GM13977 (cell line): ENCODE measurements around the gene IGF2BP1.

Experiments
- DNase-seq: peaks from one replicate; pipeline ENCODE4 v3.0.0; 2012; ENCODE audit warnings: low spot score
- CTCF ChIP-seq: IDR thresholded peaks from 2 replicates; pipeline ENCODE4 v1.5.1; 2012; ENCODE audit warnings: mild to moderate bottlenecking, control low read depth; ENCODE audit not compliant: insufficient read depth; ENCODE audit errors: extremely low read depth, missing control alignments
- in situ Hi-C: fragments of 300-500 bp; cut with MboI; formaldehyde crosslinking; loops from one replicate; pipeline ENCODE4 v1.12.0; 2022; ENCODE audit warnings: low sequenced_read_pairs, low pct_unique_long_range_greater_than_20kb, mixed read lengths, inconsistent platforms; ENCODE audit not compliant: unreplicated experiment

Gene IGF2BP1

DNA sequence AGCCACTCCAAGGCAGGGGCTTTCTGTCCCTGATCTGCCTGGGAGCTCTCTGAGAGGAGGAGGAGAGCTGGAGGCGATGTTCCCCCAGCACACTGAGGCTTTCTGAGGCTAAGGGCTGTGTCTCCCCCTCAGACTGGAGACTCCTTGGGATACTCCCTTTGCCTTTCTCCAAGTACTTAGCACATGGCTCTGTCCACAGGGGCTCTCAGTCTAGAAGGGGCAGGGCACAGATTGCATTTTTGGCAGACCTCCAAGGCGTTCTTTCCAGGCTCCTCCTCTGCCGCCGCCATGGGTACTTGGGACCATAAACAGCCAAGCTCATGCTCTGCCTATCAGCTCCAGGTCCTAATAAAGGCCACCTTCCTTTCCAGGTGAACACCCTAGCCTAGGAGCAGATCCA, 27.0 kb upstream of the IGF2BP1 start:
- DNase-seq = no peak
- TF ChIP-seq CTCF = no peak
- in situ Hi-C loops = no loop called here

DNA sequence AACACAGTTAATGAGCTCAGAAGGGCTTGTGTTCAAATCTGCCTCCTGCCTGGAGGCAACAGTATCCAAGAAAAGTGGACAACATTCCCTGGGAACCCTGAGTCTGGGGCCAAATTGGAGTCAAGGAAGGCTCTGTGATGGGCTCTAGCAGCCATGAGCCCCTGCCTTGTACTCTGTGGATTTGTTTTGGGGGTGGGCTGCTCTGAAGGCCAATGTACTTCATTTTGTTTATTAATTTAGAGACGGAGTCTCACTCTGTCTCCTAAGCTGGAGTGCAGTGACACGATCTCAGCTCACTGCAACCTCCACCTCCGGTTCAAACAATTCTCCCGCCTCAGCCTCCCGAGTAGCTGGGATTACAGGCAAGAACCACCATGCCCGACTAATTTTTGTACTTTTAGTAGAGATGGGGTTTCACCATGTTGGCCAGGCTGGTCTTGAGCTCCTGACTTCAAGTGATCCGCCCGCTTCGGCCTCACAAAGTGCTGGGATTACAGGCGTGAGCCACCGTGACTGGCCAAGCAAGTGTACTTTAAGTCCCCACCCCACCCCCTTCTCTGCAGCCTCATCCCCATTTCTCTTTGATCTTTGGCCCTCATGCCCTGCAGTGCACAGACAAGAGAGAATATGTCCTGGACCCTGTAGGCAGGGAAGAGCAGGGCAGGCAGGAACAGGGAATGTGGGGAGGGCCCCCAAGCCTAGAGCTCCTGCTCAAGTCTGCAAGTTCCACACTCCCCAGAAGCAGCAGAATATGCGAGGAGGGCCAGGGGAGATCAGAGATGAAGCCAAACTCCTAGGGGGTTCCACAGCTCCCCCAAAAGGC, 26.1 kb upstream of the IGF2BP1 start:
- no peak for TF ChIP-seq CTCF
- in situ Hi-C loops = no loop called here
- no peak for DNase-seq

DNA sequence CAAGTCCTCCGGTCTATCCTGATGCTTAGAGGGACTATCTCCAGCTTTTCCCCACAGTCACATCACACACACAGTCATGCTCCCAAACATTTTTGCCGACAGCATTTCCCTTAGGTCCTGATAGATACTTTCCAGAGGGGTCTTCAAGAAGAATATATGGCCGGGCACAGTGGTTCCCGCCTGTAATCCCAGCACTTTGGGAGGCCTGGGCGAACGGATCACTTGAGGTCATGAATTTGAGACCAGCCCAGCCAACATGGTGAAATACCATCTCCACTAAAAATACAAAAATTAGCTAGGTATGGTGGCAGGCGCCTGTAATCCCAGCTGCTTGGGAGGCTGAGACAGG, 24.5 kb upstream of the IGF2BP1 start:
- TF ChIP-seq CTCF = no peak
- no peak for DNase-seq
- in situ Hi-C loops = no loop called here

DNA sequence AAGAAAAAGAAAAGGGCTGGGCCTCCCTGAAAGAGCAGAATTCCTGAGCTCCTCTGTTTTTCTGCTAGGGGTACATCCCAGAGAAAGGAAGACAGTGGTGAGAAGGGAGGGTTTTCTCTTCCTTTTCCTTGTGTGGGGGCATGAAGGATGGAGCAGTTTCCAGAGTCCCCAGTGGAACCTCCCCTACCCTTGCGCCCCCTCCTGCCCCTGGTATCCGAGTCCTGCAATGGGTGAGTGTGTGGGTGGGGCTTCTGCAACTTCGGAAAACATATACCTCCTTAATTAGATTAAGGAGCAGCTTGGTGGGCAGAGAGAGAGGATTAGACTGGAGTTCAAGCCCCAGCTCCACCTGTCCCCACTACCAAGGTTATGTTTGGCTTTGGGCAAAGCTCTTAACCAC, 23.4 kb upstream of the IGF2BP1 start:
- DNase-seq = no peak
- no peak for TF ChIP-seq CTCF
- in situ Hi-C loops = no loop called here

DNA sequence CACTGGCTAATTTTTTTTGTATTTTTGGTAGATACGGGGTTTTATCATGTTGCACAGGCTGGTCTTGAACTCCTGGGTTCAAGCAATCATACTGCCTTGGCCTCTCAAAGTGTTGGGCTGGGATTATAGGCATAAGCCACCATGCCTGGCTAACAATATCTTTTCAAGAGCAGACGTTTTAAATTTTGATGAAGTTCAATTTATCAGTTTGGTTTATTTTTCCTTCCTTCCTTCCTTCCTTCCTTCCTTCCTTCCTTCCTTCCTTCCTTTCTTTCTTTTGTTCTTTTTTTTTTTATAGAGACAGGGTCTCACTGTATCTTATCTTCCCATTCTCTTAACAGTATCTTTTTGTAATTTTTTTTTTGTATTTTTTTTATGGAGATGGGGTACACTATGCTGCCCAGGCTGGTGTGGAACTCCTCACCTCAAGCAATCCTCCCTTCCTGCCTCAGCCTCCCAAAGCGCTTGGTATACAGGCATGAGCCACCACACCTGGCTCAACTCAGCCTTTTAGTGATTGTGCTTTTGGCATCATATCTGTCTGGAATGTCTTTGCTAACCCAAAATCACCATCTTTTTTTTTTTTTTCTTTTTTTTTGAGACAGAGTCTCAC, 15.2 kb upstream of the IGF2BP1 start:
- DNase-seq = no peak
- no peak for TF ChIP-seq CTCF
- in situ Hi-C loops = no loop called here

- no peak for DNase-seq
- in situ Hi-C loops = no loop called here
- no peak for TF ChIP-seq CTCF
Measured at GRCh38 chr17:48985436-48986245, 11.5 kb upstream of the IGF2BP1 start.
